WTC11 (cell line): ENCODE results near the gene SYNE3.

ENCODE experiments used
- CBFB ChIP-seq: sonication (generic); formaldehyde crosslinking; IDR thresholded peaks from 2 replicates; pipeline ENCODE4 v1.8.1; 2022; ENCODE audit warnings: mild to moderate bottlenecking, low read depth, missing genetic modification reagents
- CREM ChIP-seq: sonication (generic); formaldehyde crosslinking; IDR thresholded peaks from 2 replicates; pipeline ENCODE4 v1.8.1; 2022; ENCODE audit warnings: mild to moderate bottlenecking, missing genetic modification reagents, moderate library complexity
- CTCF ChIP-seq: fragments of 200-600 bp; IDR thresholded peaks from 2 replicates; pipeline ENCODE4 v1.8.0; 2022; ENCODE audit warnings: antibody characterized with exemption
- ESRRA ChIP-seq: sonication (generic); formaldehyde crosslinking; IDR thresholded peaks from 2 replicates; pipeline ENCODE4 v1.8.1; 2022; ENCODE audit warnings: mild to moderate bottlenecking, missing genetic modification reagents, borderline replicate concordance
- MAX ChIP-seq: sonication (generic); formaldehyde crosslinking; IDR thresholded peaks from 2 replicates; pipeline ENCODE4 v1.8.0; 2022; ENCODE audit warnings: mild to moderate bottlenecking, missing genetic modification reagents
- MXD4 ChIP-seq: fragments of 250-450 bp; sonication (Bioruptor Pico); IDR thresholded peaks from 2 replicates; pipeline ENCODE4 v1.8.0; 2021; ENCODE audit warnings: mild to moderate bottlenecking, moderate library complexity, borderline replicate concordance
- NFYB ChIP-seq: sonication (generic); formaldehyde crosslinking; conservative IDR thresholded peaks from 2 replicates; pipeline ENCODE4 v1.8.0; 2022; ENCODE audit warnings: low read depth, missing genetic modification reagents
- SP1 ChIP-seq: sonication (generic); formaldehyde crosslinking; conservative IDR thresholded peaks from 2 replicates; pipeline ENCODE4 v1.8.1; 2022; ENCODE audit warnings: missing genetic modification reagents

GRCh38 chr14:95503365-95504134, 12.9 kb downstream of the SYNE3 start:
- TF ChIP-seq CBFB (CRISPR knock-in tag) (no peak), CTCF (no peak), SP1 (CRISPR knock-in tag) (no peak), ESRRA (CRISPR knock-in tag) (no peak), MXD4 (CRISPR knock-in tag) (no peak), CREM (CRISPR knock-in tag) (no peak), NFYB (CRISPR knock-in tag) (no peak), MAX (no peak)
